Peyer's patch (tissue), 4 donors: Measurements from ENCODE around the gene EXOSC6.
"Not testable (repeated sequence)": the region's sequence is repeated elsewhere in the genome, so short reads cannot be mapped to it uniquely, and the experiment has no call there.

ENCODE experiments used
- POLR2A ChIP-seq, 2 donors: fragments of 450-650 bp; IDR thresholded peaks; one replicate each; pipeline ENCODE4 v1.5.1; 2017; ENCODE audit warnings: antibody characterized with exemption in 2 of 2, mild to moderate bottlenecking in 2 of 2, moderate library complexity in 2 of 2
- TF ChIP-seq, protein P1 (sequence below), 6 experiments: fragments of 450-650 bp in 4 of 6; fragments of 200-600 bp in 2 of 6; sonication (generic) in 1 of 6; IDR thresholded peaks; one replicate each; pipeline ENCODE4 v1.5.1; 2017 to 2019; ENCODE audit warnings: antibody characterized with exemption in 6 of 6, mild to moderate bottlenecking in 3 of 6, moderate library complexity in 1 of 6

- TF ChIP-seq, protein P1, sequence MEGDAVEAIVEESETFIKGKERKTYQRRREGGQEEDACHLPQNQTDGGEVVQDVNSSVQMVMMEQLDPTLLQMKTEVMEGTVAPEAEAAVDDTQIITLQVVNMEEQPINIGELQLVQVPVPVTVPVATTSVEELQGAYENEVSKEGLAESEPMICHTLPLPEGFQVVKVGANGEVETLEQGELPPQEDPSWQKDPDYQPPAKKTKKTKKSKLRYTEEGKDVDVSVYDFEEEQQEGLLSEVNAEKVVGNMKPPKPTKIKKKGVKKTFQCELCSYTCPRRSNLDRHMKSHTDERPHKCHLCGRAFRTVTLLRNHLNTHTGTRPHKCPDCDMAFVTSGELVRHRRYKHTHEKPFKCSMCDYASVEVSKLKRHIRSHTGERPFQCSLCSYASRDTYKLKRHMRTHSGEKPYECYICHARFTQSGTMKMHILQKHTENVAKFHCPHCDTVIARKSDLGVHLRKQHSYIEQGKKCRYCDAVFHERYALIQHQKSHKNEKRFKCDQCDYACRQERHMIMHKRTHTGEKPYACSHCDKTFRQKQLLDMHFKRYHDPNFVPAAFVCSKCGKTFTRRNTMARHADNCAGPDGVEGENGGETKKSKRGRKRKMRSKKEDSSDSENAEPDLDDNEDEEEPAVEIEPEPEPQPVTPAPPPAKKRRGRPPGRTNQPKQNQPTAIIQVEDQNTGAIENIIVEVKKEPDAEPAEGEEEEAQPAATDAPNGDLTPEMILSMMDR (IDR thresholded peaks at IDR 0.05), result not testable (repeated sequence)
- not testable (repeated sequence) for TF ChIP-seq POLR2A (IDR thresholded peaks at IDR 0.05)
These were observed 25.7 kb downstream of the EXOSC6 start for GRCh38 chr16:70226024-70226423.
